Dermis microvascular lymphatic vessel endothelial cell (primary cell): ENCODE measurements around the gene ABCF2. TPM values are rescaled to one million over a fixed set of nuclear protein-coding genes. Genes with fewer than 3 reads are reported as not detected.
A peak's percentile ranks its signal among the peaks of the same experiment; 100 is the strongest.

Source experiments
- DNase-seq, 2 donors: peaks; one replicate each; pipeline versions ENCODE4 v3.0.0 to v3.0.0-alpha.2; 2010; ENCODE audit warnings: low read depth in 2 of 2
- total RNA-seq: library from RNA; depleted of rRNA; stranded (reverse); fragments of >200 nt; gene quantifications from 2 replicates; pipeline ENCODE4 v1.2.1, GENCODE V29; 2014

Gene ABCF2
- total RNA-seq, 1 donor from 2014 or later = 44.5 TPM

DNA sequence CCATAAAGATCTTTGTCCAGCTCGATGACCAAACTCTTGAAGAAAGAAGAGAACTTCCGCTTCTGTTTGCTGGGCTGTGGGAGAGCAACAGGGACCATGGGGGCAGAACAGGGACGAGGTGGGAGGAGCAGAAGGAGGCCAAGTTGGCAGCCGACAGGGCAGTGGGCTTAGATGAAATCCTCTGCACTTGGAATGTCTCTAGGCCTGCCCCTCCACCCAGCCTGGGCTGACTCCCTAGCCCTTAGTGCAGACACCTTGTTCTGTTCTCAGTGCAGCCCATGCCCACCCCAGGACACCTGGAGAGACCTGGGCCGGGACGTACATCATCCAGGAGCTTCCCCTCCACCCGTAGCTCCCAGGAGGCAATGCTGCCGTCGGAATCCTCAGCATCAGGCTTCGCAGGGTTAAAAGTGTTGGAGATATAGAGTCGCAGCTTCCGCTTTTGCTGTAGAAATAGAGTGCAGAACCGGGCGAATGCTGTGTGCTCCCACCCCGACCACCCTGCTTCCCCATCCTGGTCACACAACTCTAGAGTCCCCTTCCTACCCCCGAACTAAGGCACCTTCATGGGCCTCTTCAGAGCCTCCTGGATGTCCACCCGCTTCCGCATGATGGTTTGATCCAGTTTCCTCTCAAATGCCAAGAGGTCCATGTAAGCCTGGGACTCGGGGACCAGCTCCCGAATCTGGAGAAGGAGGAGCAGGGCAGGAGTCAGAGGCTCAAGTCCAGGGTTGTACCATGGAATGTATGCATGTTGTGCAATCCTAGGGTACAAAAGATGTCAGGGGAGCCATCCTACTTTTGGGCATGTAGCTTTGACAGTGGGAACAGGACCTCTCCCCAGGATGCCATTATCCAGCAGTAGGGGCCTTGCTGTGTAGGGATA is 15.4 kb upstream of the ABCF2 start:
- no peak for DNase-seq

DNA sequence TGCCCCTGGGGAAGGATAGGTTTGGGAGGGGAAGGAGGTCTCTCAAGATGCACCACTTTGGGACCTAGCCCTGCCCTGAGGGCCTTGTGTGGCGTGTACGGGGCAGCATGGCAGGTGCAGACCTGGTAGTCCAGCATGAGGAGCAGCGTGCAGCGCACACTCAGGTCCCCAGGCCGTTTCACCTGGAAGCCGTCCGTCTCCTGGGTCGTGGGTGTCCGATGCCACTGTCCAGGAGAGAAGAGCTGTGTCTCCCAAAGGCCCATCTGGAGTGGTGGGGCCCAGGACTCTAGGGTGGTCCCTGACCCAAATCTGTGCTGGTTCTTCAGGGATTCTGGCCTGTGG is 14.7 kb upstream of the ABCF2 start:
- no peak for DNase-seq

GRCh38 chr7:151240942-151241754 is 14.1 kb upstream of the ABCF2 start:
- DNase-seq = no peak

DNA sequence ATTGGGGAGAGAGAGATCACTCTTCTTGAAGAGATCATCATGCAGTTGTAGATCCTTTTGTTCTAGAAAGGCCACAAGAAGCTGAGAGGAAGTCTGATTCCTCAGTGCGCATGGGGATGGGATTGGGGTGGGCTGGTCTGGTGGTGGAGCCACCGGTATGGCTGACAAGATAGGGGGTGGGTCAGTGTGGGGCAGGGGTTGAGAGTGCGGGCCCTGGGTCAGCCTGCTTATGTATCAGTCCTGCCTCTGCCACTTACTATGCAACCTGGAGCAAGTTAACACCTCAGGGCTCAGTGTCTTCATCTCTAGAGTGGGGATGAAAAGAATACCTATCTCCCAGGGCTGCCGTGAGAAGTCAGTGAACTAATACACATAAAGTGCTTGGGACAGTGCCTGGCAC is 13.5 kb upstream of the ABCF2 start:
- no peak for DNase-seq

GRCh38 chr7:151239837-151240459 is 12.9 kb upstream of the ABCF2 start:
- no peak for DNase-seq

- DNase-seq = no peak
Observed at GRCh38 chr7:151238924-151239836, 12.2 kb upstream of the ABCF2 start.

- DNase-seq = no peak
Observed at GRCh38 chr7:151238190-151238810, 11.3 kb upstream of the ABCF2 start.

DNA sequence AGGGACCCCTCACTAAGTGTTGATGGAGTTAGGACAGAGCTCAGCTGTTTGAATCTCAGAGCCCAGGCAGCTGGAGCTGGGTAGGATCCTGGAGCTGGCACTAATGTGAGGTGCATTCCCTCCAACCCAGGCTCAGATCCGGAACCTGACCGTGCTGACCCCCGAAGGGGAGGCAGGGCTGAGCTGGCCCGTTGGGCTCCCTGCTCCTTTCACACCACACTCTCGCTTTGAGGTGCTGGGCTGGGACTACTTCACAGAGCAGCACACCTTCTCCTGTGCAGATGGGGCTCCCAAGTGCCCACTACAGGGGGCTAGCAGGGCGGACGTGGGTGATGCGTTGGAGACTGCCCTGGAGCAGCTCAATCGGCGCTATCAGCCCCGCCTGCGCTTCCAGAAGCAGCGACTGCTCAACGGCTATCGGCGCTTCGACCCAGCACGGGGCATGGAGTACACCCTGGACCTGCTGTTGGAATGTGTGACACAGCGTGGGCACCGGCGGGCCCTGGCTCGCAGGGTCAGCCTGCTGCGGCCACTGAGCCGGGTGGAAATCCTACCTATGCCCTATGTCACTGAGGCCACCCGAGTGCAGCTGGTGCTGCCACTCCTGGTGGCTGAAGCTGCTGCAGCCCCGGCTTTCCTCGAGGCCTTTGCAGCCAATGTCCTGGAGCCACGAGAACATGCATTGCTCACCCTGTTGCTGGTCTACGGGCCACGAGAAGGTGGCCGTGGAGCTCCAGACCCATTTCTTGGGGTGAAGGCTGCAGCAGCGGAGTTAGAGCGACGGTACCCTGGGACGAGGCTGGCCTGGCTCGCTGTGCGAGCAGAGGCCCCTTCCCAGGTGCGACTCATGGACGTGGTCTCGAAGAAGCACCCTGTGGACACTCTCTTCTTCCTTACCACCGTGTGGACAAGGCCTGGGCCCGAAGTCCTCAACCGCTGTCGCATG is 10.5 kb upstream of the ABCF2 start:
- no peak for DNase-seq

DNA sequence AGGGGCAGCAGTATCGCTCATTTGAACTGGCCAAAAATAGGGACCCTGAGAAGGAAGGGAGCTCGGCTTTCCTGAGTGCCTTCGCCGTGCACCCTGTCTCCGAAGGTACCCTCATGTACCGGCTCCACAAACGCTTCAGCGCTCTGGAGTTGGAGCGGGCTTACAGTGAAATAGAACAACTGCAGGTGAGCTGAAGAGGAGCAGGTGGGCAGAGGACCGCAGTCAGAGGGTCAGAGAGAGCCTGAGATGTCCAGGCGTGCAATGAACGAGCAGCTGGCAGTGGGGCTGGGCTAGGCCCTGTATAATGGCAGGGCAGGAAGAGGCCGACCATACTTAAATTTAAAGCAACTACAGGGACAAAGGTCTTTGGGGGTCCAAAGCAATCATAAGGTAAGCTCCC is 9.4 kb upstream of the ABCF2 start:
- DNase-seq = no peak

- DNase-seq = no peak
Observed at GRCh38 chr7:151235091-151235787, 8.2 kb upstream of the ABCF2 start.

DNA sequence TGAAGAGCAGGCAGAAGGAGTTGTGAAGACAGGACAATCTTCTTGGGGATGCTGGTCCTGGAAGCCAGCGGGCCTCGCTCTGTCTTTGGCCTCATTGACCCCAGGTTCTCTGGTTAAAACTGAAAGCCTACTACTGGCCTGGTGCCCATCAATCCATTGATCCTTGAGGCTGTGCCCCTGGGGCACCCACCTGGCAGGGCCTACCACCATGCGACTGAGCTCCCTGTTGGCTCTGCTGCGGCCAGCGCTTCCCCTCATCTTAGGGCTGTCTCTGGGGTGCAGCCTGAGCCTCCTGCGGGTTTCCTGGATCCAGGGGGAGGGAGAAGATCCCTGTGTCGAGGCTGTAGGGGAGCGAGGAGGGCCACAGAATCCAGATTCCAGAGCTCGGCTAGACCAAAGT is 6.8 kb upstream of the ABCF2 start:
- DNase-seq = no peak

GRCh38 chr7:151232917-151233701 is 6.1 kb upstream of the ABCF2 start:
- DNase-seq = peak; percentile 40 to 91

GRCh38 chr7:151232091-151232916 is 5.3 kb upstream of the ABCF2 start, which contains the start of gene CHPF2:
TSS of gene CHPF2 (plus strand) at chr7:151232483. CDS start at chr7:151234012, 1,529 bp downstream.
- peak; percentile 72 to 92 for DNase-seq

DNA sequence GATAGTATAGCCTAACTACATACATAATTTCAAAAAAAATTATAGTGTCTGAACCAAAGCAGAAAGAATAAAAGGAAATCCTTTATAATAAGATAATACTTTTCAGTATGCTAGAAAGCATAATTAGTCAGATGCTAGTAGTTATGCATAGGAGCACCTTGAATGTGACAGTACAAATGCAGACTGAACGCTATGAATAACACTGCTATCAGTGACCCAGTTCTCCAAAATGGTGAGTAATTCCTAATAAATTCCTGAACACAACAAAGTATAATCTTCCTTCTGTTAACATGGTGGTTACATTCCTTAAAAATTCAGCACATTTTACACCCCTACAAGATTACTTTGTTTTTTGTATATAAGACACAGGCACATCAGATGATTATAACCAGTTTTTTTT is 4.1 kb upstream of the ABCF2 start:
- DNase-seq = no peak

- DNase-seq = no peak
Observed at GRCh38 chr7:151229249-151229648, 2.2 kb upstream of the ABCF2 start.

DNA sequence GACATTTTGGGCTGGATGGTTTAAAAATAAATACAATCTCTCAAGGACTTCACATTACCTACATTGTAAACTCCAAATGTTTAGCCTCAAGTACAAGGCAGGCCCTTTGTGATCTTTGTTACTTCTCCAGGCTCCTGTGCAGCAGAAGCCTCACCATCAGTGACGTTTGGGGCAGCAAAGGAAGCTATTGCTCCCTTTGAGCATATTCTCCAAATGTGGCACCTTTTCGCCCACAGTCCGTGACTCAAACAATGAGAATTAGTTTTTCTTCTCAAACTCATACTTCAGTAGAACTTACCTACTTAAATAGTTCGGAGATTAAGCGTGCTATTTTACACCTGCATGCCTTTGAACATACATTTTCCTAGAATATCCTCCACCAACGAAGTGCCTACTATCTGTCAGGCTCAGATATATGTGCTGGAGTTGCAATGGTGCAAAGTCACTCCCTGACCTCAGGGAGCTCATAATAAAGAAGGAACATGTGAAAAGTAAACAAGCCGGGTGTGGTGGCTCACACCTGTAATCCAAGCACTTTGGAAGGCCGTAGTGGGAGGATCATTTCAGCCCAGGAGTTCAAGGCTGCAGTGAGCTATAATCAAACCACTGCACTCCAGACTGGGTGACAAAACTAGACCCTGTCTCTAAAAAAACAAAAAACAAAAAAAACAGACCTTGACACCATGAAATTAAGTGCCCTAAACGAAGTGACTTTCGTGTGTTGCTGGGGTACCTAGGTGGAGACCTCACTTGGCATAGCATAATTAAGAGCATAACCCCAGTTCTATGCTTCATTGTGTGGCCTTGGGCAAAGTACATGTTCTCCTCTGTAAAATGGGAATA is 1.2 kb upstream of the ABCF2 start:
- DNase-seq = no peak
